ENCODE measurements around the gene CAB39.

Gene CAB39

DNA sequence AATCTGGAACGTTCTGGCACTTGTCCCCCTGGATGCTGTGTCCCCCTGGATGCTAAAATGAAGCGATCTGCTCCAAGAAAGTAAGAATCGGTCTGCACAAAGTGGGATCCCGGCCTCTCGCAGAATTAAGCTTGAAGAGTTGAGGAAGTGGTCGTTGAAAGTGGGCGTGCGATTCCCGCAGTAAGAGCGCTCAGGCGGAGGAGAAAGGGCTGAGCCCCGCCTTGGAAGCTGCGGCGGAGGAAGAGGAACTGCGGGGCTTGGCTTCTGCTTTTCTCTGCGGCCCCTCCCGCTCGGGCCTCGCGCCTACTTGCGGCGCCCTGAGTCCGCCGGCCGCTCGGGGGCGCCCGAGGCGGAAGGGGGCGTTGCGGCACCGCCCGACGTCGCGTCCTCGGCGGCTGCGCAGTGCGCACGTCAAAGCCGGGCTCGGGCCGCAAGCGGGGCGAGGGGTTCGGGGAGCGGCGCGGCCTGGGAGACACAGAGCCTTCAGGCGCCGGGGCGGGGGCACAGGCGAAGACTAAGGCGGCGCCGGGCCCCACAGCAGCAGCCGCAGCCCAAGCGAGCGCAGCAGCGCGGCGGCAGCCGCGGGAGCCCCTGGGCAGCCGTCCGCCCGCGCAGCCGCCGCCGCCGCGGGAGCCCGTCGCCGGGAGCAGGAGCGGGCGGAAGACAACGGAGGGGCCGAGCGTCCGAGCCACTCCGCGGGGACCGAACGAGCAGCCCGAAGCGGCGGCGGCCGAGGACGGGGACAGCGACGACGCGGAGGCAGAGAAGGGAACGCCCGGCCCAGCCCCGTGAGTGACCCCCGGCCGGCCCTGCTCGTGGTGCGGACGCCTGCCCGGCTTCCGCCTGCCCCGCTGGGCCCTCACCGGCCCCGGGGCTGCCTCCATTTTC lies at the start of gene CAB39:
Gene CAB39 (plus strand): TSS at position 400 of the 888 bp plus-strand sequence. CDS start 47,160 bp downstream, outside the sequence.
- DNase-seq (ENCODE audit: low read depth in 4 of 4, low spot score in 1 of 4): peak; percentile 64 to 80 (median 71)

DNA sequence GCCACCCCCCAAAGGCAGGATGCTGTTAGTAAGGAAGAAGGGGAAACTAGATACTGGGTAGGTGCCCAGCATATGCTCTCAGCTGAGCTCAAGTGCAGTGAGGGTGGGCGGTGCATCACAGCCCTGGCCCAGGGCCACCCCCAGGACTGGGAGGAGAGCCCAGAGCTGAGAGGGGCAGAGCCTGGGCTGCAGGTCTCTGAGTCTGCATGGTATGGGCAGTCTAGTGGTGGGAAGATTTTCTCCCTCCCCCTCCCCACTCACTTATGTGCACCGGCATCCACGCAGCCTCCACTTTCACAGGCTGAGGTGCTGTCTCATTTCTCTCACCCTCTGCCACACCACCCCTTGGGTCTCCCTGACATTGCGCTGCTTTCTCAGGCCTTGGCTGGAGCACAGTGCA lies 48.5 kb upstream of the CAB39 start:
- no peak for DNase-seq (ENCODE audit: low read depth in 4 of 4, low spot score in 1 of 4)

DNA sequence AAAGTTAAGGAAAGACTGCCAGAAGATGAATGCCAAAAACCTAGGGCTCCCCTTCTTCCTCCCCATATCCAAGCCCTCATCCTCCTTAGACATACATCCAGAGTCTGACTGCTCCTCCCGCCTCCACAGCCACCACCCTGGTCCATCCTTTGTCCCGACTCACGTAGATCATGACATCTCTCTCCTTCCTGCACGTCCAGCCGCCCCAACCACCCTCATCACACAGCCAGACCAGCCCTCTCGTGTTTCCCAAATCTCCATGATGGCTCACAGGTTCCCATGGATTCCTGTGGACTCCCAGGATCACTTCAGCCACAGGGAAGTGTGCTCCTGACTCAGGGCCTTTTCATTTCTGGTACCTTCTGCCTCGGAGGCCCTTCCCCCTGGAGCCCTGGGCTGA lies 47.8 kb upstream of the CAB39 start:
- no peak for DNase-seq (ENCODE audit: low read depth in 4 of 4, low spot score in 1 of 4)

DNA sequence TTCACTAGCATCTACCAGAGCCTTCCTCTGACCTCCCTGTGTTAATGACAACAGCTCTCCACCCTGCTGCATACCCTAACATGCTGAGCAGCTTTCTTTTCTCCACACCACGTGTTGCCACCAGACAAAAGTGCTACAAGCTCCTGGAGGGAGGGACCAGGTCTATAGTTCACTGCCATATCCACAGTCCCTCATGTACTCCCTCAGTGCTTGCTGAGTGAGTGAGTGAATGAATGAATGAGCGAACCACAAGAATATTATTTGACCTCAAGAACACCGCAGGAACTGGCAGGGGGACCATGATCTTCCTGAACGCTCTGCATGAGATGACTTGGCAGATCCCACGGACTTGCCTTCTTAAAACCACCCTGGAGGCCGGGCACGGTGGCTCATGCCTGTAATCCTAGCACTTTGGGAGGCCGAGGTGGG lies 47.4 kb upstream of the CAB39 start:
- no peak for DNase-seq (ENCODE audit: low read depth in 4 of 4, low spot score in 1 of 4)

DNA sequence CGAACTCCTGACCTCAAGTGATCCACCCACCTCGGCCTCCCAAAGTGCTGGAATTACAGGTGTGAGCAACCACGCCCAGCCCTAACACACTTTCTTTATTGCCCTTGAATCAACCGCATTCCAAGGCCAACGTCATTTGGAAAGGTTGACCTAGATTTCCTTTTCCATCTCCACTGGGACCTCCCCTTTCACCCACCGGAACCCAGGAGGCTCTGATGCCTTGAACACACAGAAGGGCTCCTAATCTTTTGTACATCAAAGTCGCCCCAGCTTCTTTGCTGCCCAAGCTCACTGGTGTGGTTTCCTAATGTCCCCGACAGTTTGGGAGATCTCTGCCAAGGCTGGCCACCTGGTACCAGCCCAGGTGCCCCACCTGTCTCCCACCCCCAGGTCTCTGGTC lies 46.2 kb upstream of the CAB39 start:
- DNase-seq (ENCODE audit: low read depth in 4 of 4, low spot score in 1 of 4): no peak

DNA sequence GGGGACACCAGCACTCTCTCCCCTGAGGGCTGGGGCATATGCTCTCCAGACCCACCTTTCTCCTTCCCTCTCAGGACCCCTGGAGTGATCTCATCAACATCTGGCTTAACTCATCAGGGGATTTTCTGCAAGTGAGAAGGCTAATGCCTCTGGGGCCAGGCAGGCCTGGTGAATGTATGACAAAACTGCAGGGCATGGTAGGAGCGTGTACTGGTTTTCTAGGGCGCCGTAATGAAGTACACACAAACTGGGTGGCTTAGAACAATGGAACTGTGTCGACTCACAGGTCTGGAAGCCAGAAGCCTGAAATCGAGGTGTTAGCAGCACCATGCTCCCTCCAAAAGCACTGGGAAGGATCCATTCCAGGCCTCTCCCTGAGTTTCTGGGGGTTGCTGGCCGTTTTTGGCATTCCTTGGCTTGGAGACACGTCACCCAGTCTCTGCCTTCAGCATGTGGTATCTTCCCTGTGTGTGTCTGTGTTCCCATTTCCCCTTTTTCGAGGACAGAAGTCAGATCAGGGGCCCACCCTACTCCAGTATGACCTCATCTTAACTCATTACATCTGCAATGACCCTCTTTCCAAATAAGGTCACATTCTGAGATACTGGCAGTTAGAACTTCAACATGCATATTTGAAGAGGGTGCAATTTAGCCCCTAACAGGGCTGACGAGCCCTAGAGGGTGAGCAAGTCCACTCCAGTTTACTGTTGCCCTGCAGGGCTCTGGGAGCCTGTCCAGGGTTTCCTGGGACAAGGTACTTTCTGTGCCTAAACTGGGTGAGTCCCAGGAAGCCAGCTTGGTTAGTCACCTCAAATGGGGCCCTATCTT lies 45.5 kb upstream of the CAB39 start:
- no peak for DNase-seq (ENCODE audit: low read depth in 4 of 4, low spot score in 1 of 4)

DNA sequence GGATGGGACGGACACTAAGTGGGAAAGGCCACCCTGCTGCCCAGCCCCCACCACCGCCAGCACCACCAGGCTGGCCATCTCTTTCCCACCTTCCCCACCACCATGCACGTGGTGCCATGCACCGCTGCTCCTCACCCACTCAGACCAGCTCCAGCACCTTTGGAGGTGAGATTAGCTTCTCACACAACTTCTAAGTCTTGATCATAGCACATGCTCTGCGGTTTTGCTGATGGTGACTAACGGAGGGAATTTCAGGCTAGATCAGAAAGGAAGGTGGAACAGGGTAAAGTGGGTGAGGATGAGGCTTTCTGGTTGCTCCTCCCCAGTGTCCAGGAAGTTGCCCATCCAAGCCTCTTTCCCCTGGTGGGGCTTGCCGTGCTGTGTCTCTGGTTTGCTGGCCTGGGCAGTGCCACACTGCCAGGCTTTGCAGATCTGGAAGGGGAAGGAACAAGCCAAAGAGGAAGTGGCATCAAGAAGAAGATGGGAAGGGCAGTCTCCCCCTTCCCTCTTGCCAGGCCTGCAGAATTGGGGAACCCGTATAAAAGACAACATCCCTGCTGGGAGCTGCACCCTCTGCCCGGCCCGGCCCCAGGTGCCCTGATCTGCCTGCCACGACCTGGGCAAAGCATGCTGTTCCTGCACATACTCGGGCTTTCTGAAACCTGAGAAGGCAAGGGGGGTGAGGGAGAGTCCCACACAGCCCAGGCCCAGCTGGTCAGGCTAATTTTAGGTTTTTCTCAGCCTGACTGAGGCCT lies 44.3 kb upstream of the CAB39 start:
- no peak for DNase-seq (ENCODE audit: low read depth in 4 of 4, low spot score in 1 of 4)

- DNase-seq (ENCODE audit: low read depth in 4 of 4, low spot score in 1 of 4): no peak
These were observed 43.7 kb upstream of the CAB39 start for GRCh38 chr2:230668939-230669303.

GRCh38 chr2:230669386-230669950 lies 43.2 kb upstream of the CAB39 start:
- DNase-seq (ENCODE audit: low read depth in 4 of 4, low spot score in 1 of 4): no peak

GRCh38 chr2:230671117-230671516 lies 41.5 kb upstream of the CAB39 start:
- no peak for DNase-seq (ENCODE audit: low read depth in 4 of 4, low spot score in 1 of 4)

GRCh38 chr2:230672836-230673235 lies 39.8 kb upstream of the CAB39 start:
- no peak for DNase-seq (ENCODE audit: low read depth in 4 of 4, low spot score in 1 of 4)

DNA sequence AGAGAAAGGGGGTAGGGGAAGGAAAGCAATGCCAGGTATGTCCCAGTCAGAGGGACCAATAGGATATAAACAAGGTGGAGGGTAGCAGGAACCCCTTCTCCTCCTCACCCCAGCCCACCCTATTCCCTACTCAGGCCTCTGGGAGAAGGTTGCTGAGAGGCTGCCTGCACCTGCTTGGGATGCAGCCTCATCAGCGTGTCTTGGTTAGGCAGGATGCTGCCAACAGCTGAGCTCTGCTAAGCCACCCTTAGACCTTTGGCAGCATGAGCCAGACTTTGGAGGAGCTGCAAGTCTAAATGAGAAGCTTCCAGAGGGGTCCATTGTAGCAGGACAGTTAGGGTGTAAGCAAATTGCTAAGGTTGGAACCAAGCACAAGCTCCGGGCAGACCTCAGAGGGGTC lies 38.2 kb upstream of the CAB39 start:
- no peak for DNase-seq (ENCODE audit: low read depth in 4 of 4, low spot score in 1 of 4)

DNA sequence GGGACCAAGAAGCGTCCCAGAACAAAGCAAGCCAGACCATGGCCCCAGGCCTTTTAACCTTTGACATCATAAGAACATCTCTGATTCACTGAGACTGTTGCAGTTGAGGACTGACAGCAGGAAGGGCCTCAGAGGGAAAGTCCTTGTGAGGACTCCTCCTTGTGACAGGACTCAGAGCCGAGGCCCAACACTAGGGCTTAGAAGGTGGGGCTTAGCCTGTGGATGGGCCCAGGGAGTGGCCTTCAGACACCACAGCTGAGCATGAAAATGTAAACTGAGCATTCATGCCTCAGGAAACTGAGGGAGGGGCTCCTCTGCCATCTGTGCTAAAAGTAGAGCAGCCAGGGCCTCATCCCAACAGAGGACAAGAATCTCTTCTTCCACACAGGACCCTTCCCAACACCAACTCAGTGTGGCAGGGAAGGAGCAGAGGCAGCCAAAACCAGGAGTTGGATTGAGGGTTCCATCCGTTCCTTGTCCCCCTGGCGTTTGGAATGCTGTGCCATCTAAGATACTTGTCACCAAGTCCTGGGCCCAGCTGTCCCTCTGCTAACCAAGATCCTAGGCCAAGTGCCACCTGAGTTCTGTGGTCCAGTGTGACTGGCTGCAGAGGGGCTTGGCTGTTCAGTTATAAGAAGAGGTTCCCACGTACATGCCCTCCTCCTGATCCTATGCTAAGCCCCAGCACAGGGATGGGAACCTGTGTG lies 37.5 kb upstream of the CAB39 start:
- no peak for DNase-seq (ENCODE audit: low read depth in 4 of 4, low spot score in 1 of 4)

DNA sequence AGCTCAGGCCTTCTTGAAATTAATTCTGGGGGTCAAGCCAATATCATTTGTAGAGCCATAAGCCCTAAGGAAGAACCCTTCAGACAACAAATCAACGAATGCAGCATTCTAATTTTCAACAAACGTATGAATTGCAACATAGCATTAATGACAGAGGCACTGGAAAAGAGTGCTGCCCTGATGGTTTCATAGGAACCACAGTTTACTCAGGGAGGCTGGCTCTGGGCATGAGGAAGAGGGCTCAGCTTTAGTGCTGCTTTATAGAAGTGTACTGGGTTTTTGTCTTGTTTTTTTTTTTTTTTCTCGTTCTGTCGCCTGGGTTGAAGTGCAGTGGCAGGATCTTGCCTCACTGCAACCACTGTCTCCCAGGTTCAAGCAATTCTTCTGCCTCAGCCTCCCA lies 36.1 kb upstream of the CAB39 start:
- DNase-seq (ENCODE audit: low read depth in 4 of 4, low spot score in 1 of 4): no peak

DNA sequence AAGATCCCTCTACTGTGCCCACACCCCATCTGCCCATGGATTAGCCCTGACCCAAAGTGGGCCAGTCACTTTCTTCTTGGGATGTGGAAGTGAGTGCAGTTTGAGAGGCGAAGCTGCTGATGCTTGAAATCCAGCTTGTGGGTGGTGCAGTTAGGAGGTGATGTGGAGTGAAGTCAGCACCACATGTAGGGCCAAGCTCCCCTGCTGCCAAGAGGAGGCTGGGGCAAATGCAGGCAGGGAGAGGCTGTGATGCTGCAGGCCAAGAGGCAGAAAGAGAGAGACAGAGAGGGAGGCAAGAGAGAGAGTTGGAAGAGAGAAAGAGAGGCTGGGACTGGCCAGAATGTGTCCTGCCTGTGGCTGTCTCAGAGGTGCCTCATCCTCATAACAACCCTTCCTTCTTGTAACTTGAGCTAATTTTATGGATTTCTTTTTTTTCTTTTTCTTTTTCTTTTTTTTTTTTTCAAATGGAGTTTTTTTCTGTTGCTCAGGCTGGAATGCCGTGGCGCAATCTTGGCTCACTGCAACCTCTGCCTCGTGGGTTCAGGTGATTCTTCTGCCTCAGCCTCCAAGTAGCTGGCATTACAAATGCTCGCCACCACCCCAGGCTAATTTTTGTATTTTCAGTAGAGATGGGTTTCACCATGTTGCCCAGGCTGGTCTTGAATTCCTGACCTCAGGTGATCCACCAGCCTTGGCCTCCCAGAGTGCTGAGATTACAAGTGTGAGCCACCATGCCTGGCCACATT lies 35.3 kb upstream of the CAB39 start:
- DNase-seq (ENCODE audit: low read depth in 4 of 4, low spot score in 1 of 4): no peak

- no peak for DNase-seq (ENCODE audit: low read depth in 4 of 4, low spot score in 1 of 4)
These were observed 34.6 kb upstream of the CAB39 start for GRCh38 chr2:230678018-230678417.

DNA sequence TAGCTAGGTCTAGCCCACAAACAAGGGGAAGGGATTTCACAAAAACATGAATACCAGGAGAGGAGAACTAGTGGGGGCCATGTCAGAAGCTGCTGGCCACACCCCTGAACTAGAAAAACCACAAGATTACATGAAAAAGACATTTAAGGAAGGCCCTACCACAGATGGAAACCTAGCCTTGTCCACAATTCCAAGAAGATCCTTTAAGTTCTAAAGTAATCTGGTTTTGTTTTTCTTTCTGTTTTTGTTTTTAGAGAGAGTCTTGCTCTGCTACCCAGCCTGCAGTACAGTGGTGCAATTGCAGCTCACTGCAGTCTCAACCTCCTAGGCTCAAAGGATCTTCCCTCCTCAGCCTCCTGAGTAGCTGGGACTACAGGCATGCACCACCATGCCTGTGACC lies 34.2 kb upstream of the CAB39 start:
- DNase-seq (ENCODE audit: low read depth in 4 of 4, low spot score in 1 of 4): no peak

DNA sequence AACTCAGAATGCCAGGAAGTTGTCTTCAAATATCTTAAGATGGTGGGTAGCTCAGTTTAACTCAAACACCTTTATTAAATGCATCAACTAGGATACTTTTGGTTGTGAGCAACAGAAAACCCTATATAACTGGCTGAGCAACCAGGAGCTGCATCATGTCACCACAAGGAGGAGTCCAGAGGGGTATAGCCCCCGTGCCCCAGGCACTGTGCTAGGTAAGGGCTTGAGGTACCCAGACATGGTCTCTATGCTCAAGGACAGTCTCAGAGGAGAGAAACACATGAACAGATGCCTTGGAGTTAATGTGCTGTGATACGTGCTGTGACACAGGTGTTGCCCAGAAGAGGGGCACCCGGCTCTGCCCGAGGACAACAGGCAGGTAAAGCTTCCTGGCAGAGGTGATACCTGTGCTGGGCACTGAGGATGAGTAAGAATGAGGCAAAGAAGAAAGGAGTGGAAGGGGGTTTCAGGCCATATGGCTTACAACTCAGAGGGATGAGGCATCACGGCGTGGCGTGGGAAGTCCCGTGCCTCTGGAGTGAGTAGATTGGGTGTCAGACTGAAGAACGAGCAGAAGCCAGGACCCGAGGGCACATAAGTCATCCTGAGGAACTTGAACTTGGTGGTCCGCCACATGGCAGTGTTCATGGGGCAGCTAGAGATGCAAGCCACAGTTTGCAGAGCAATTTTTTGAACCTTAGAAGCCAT lies 32.0 kb upstream of the CAB39 start:
- no peak for DNase-seq (ENCODE audit: low read depth in 4 of 4, low spot score in 1 of 4)

DNA sequence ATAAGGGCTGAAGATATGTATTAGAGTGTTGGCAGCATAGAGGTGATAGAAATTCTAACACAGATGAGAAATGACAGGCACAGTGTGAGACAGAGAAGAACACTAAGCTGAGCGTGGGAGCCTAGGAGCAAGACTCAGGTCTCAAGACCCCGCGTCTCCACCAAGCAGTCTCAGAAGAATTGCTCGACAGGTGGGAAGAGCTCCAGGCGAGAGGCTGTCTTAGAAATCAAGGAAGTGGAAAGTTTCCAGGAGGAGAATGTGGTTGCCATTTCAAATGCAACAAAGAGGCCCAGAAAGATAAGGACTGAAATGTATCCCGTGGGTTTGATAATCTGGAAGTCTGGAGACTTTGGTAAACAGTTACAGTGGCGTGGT lies 31.5 kb upstream of the CAB39 start:
- no peak for DNase-seq (ENCODE audit: low read depth in 4 of 4, low spot score in 1 of 4)
